Measurements from ENCODE around the gene DLG2. TPM values are rescaled to one million over a fixed set of nuclear protein-coding genes. Genes with fewer than 3 reads are reported as not detected.

The DLG2 gene
- total RNA-seq, 3 donors from 2014 or later: 4.3 to 12.3 (median 6.9) TPM

- intact Hi-C loops (cut with DNase I; ENCODE audit: low total_unique reads): no loop called here
- Histone ChIP-seq H3K4me3 (no peak overlapping the region), H3K9me3 (no peaks in the 10 kb centered on the region), H3K36me3 (no peaks in the 10 kb centered on the region), H3K4me1 (no peaks in the 10 kb centered on the region), H3K27me3 (no peaks in the 10 kb centered on the region), H3K27ac (no peak overlapping the region)
- DNase-seq (ENCODE audit: low spot score in 2 of 2): no peak
- TF ChIP-seq CTCF (IDR thresholded peaks at IDR 0.05): no peak
- TF ChIP-seq POLR2AphosphoS5 (IDR thresholded peaks at IDR 0.05): no peak
- no peak for TF ChIP-seq POLR2A (IDR thresholded peaks at IDR 0.05)
Measured at GRCh38 chr11:83649528-83649855, 1977.7 kb downstream of the DLG2 start.

- no peak for DNase-seq (ENCODE audit: low spot score in 2 of 2)
- Histone ChIP-seq H3K27me3 (no peaks in the 10 kb centered on the region), H3K36me3 (no peaks in the 10 kb centered on the region), H3K9me3 (no peaks in the 10 kb centered on the region), H3K4me3 (no peak overlapping the region), H3K4me1 (no peaks in the 10 kb centered on the region), H3K27ac (no peak overlapping the region)
- TF ChIP-seq CTCF (IDR thresholded peaks at IDR 0.05) (no peak), POLR2A (IDR thresholded peaks at IDR 0.05) (no peak), POLR2AphosphoS5 (IDR thresholded peaks at IDR 0.05) (no peak)
- intact Hi-C loops (cut with DNase I; ENCODE audit: low total_unique reads): no loop called here
Measured at GRCh38 chr11:83648610-83649527, 1978.3 kb downstream of the DLG2 start.

GRCh38 chr11:83645561-83645960, 1981.6 kb downstream of the DLG2 start:
- DNase-seq (ENCODE audit: low spot score in 2 of 2): no peak
- Histone ChIP-seq H3K4me1 (no peaks in the 10 kb centered on the region), H3K4me3 (no peak overlapping the region), H3K27ac (no peak overlapping the region), H3K9me3 (no peaks in the 10 kb centered on the region), H3K27me3 (no peaks in the 10 kb centered on the region), H3K36me3 (no peaks in the 10 kb centered on the region)
- intact Hi-C loops (cut with DNase I; ENCODE audit: low total_unique reads): no loop called here
- TF ChIP-seq POLR2AphosphoS5 (IDR thresholded peaks at IDR 0.05) (no peak), CTCF (IDR thresholded peaks at IDR 0.05) (no peak), POLR2A (IDR thresholded peaks at IDR 0.05) (no peak)

GRCh38 chr11:83643115-83643514, 1984.0 kb downstream of the DLG2 start:
- no peaks in the 10 kb centered on the region for H3K27me3 ChIP-seq
- no peak overlapping the region for H3K27ac ChIP-seq
- TF ChIP-seq POLR2AphosphoS5 (IDR thresholded peaks at IDR 0.05) (no peak), CTCF (IDR thresholded peaks at IDR 0.05) (no peak), POLR2A (IDR thresholded peaks at IDR 0.05) (no peak)
- H3K36me3 ChIP-seq: no peaks in the 10 kb centered on the region
- H3K9me3 ChIP-seq: no peaks in the 10 kb centered on the region
- H3K4me3 ChIP-seq: no peak overlapping the region
- DNase-seq (ENCODE audit: low spot score in 2 of 2): no peak
- intact Hi-C loops (cut with DNase I; ENCODE audit: low total_unique reads): no loop called here
- H3K4me1 ChIP-seq: no peaks in the 10 kb centered on the region

- Histone ChIP-seq H3K4me3 (no peak overlapping the region), H3K27ac (no peak overlapping the region), H3K27me3 (no peaks in the 10 kb centered on the region), H3K9me3 (no peaks in the 10 kb centered on the region), H3K4me1 (no peaks in the 10 kb centered on the region), H3K36me3 (no peaks in the 10 kb centered on the region)
- intact Hi-C loops (cut with DNase I; ENCODE audit: low total_unique reads): no loop called here
- TF ChIP-seq POLR2AphosphoS5 (IDR thresholded peaks at IDR 0.05) (no peak), POLR2A (IDR thresholded peaks at IDR 0.05) (no peak), CTCF (IDR thresholded peaks at IDR 0.05) (no peak)
- no peak for DNase-seq (ENCODE audit: low spot score in 2 of 2)
Measured at GRCh38 chr11:83642500-83642899, 1984.6 kb downstream of the DLG2 start.
